H1 (cell line): ENCODE data around the gene HMCN1. TPM values are rescaled to one million over a fixed set of nuclear protein-coding genes. Genes with fewer than 3 reads are reported as not detected.

Experiments
- POLR2A ChIP-seq, 2 experiments: IDR thresholded peaks; 1 replicate in 1 of 2; 2 replicates in 1 of 2; pipeline ENCODE4 v1.6.1; 2011; ENCODE audit warnings: low read depth in 2 of 2, low read length in 2 of 2, mild to moderate bottlenecking in 2 of 2; ENCODE audit errors: control extremely low read depth in 1 of 2
- RFX5 ChIP-seq: IDR thresholded peaks from 2 replicates; pipeline ENCODE4 v1.6.1; 2011; ENCODE audit warnings: low read depth, low read length, improper control_type of control experiment, borderline replicate concordance
- polyA plus RNA-seq, 7 experiments: library from polyadenylated mRNA; depleted of rRNA in 3 of 7; stranded (reverse) in 5 of 7; unstranded in 2 of 7; fragments of >200 nt in 5 of 7; fragments of 200-250 nt in 2 of 7; gene quantifications; 1 replicate in 5 of 7; 2 replicates in 1 of 7; 4 replicates in 1 of 7; pipeline versions ENCODE4 v1.2.1 to v1.2.3, GENCODE V29; 2011 to 2013; ENCODE audit warnings: missing spikeins in 2 of 7, mixed read lengths in 2 of 7
- total RNA-seq: library from RNA; stranded (reverse); fragmentation: NEBNext Ultra II Directional; extraction: Animal tissue kit (Norgen Biotek cat#: 25700); gene quantifications from 2 replicates; pipeline ENCODE4 v1.2.1, GENCODE V29; 2021
- TF ChIP-seq, protein P1 (sequence below): fragments of 300-600 bp; sonication (generic); IDR thresholded peaks from 2 replicates; pipeline ENCODE4 v1.7.1; 2012; ENCODE audit warnings: low read length, moderate library complexity, mild to moderate bottlenecking, inconsistent platforms; ENCODE audit not compliant: insufficient replicate concordance
- TF ChIP-seq, protein P2 (sequence below): IDR thresholded peaks from 2 replicates; pipeline ENCODE4 v1.6.1; 2011; ENCODE audit warnings: low read length, improper control_type of control experiment

HMCN1 gene
- total and polyA plus RNA-seq, 2 of the 8 experiments (the other 6 are each of a cell fraction or from before 2014, with no cell fraction given), result 13.8 to 14.6 TPM

DNA sequence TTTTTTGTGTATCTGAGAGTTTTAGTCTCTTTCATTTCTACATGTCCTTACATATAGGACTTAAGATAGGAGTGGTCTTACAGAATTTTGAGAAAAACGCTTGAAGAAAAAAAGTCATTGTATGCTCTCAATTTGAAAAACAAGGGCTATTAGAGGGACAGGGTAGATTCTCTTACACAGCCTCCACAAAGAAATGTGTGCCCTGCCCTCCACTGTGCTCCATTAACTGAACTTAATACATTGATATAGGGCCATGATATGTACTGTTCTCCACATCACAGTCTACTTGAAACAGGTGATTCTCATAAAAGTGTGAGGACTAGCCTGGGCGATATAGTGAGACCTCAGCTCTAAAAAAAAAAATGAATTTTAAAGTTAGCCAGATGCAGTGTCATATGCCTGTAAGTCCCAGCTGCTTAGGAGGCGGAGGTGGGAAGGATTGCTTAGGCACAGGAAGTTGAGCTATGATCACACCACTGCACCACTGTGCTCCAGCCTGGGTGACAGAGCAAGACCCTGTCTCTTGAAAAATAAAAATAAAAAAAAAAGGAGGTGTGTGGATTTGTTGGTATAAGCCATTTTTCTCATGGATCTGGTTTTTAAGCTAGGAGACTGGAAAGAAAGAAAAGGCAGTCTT lies 77.0 kb downstream of the HMCN1 start (continued):
- TF ChIP-seq, protein P1, sequence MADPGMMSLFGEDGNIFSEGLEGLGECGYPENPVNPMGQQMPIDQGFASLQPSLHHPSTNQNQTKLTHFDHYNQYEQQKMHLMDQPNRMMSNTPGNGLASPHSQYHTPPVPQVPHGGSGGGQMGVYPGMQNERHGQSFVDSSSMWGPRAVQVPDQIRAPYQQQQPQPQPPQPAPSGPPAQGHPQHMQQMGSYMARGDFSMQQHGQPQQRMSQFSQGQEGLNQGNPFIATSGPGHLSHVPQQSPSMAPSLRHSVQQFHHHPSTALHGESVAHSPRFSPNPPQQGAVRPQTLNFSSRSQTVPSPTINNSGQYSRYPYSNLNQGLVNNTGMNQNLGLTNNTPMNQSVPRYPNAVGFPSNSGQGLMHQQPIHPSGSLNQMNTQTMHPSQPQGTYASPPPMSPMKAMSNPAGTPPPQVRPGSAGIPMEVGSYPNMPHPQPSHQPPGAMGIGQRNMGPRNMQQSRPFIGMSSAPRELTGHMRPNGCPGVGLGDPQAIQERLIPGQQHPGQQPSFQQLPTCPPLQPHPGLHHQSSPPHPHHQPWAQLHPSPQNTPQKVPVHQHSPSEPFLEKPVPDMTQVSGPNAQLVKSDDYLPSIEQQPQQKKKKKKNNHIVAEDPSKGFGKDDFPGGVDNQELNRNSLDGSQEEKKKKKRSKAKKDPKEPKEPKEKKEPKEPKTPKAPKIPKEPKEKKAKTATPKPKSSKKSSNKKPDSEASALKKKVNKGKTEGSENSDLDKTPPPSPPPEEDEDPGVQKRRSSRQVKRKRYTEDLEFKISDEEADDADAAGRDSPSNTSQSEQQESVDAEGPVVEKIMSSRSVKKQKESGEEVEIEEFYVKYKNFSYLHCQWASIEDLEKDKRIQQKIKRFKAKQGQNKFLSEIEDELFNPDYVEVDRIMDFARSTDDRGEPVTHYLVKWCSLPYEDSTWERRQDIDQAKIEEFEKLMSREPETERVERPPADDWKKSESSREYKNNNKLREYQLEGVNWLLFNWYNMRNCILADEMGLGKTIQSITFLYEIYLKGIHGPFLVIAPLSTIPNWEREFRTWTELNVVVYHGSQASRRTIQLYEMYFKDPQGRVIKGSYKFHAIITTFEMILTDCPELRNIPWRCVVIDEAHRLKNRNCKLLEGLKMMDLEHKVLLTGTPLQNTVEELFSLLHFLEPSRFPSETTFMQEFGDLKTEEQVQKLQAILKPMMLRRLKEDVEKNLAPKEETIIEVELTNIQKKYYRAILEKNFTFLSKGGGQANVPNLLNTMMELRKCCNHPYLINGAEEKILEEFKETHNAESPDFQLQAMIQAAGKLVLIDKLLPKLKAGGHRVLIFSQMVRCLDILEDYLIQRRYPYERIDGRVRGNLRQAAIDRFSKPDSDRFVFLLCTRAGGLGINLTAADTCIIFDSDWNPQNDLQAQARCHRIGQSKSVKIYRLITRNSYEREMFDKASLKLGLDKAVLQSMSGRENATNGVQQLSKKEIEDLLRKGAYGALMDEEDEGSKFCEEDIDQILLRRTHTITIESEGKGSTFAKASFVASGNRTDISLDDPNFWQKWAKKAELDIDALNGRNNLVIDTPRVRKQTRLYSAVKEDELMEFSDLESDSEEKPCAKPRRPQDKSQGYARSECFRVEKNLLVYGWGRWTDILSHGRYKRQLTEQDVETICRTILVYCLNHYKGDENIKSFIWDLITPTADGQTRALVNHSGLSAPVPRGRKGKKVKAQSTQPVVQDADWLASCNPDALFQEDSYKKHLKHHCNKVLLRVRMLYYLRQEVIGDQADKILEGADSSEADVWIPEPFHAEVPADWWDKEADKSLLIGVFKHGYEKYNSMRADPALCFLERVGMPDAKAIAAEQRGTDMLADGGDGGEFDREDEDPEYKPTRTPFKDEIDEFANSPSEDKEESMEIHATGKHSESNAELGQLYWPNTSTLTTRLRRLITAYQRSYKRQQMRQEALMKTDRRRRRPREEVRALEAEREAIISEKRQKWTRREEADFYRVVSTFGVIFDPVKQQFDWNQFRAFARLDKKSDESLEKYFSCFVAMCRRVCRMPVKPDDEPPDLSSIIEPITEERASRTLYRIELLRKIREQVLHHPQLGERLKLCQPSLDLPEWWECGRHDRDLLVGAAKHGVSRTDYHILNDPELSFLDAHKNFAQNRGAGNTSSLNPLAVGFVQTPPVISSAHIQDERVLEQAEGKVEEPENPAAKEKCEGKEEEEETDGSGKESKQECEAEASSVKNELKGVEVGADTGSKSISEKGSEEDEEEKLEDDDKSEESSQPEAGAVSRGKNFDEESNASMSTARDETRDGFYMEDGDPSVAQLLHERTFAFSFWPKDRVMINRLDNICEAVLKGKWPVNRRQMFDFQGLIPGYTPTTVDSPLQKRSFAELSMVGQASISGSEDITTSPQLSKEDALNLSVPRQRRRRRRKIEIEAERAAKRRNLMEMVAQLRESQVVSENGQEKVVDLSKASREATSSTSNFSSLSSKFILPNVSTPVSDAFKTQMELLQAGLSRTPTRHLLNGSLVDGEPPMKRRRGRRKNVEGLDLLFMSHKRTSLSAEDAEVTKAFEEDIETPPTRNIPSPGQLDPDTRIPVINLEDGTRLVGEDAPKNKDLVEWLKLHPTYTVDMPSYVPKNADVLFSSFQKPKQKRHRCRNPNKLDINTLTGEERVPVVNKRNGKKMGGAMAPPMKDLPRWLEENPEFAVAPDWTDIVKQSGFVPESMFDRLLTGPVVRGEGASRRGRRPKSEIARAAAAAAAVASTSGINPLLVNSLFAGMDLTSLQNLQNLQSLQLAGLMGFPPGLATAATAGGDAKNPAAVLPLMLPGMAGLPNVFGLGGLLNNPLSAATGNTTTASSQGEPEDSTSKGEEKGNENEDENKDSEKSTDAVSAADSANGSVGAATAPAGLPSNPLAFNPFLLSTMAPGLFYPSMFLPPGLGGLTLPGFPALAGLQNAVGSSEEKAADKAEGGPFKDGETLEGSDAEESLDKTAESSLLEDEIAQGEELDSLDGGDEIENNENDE, result no peak
- TF ChIP-seq POLR2A (IDR thresholded peaks at IDR 0.05; ENCODE audit: control extremely low read depth in 1 of 2, low read depth in 2 of 2, low read length in 2 of 2), result no peak
- TF ChIP-seq, protein P2, sequence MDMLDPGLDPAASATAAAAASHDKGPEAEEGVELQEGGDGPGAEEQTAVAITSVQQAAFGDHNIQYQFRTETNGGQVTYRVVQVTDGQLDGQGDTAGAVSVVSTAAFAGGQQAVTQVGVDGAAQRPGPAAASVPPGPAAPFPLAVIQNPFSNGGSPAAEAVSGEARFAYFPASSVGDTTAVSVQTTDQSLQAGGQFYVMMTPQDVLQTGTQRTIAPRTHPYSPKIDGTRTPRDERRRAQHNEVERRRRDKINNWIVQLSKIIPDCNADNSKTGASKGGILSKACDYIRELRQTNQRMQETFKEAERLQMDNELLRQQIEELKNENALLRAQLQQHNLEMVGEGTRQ, result no peak
- no peak for TF ChIP-seq RFX5
